Astrocyte (in vitro differentiated cells and primary cell): ENCODE data around the gene SMIM27. TPM values are rescaled to one million over a fixed set of nuclear protein-coding genes. Genes with fewer than 3 reads are reported as not detected.

Experiments used
- DNase-seq: peaks from one replicate; pipeline ENCODE4 v3.0.0-alpha.2; 2010; ENCODE audit warnings: low read depth
- FAIRE-seq: peaks from 2 replicates; lab custom pipeline; 2011; peaks lifted over from hg19 to GRCh38; lab: Jason Lieb, UNC
- H2AFZ ChIP-seq: 2 replicates; pipeline ENCODE4 v1.6.0; 2012; ENCODE audit warnings: low read depth, low read length, inconsistent platforms
- H3K27ac ChIP-seq: 2 replicates; pipeline ENCODE4 v1.5.1; 2011; ENCODE audit warnings: low read depth, low read length, inconsistent platforms
- H3K27me3 ChIP-seq: 2 replicates; pipeline ENCODE4 v1.6.0; 2011; ENCODE audit warnings: low read length, inconsistent platforms; ENCODE audit not compliant: insufficient read depth
- H3K36me3 ChIP-seq: 2 replicates; pipeline ENCODE4 v1.5.1; 2011; ENCODE audit warnings: low read length, inconsistent platforms; ENCODE audit not compliant: insufficient read depth
- H3K4me1 ChIP-seq: 2 replicates; pipeline ENCODE4 v1.5.1; 2011; ENCODE audit warnings: low read length, inconsistent platforms; ENCODE audit not compliant: insufficient read depth
- H3K4me2 ChIP-seq: 2 replicates; pipeline ENCODE4 v1.6.0; 2012; ENCODE audit warnings: low read length, inconsistent platforms
- H3K4me3 ChIP-seq: 2 replicates; pipeline ENCODE4 v1.5.1; 2011; ENCODE audit warnings: low read depth, mild to moderate bottlenecking, low read length, inconsistent platforms; ENCODE audit not compliant: insufficient read depth
- H3K79me2 ChIP-seq: 2 replicates; pipeline ENCODE4 v1.6.0; 2012; ENCODE audit warnings: mild to moderate bottlenecking, low read length, inconsistent platforms; ENCODE audit not compliant: insufficient read depth
- H3K9ac ChIP-seq: 2 replicates; pipeline ENCODE4 v1.6.0; 2012; ENCODE audit warnings: mild to moderate bottlenecking, low read length, inconsistent platforms
- H3K9me3 ChIP-seq: 2 replicates; pipeline ENCODE4 v1.5.1; 2012; ENCODE audit warnings: low read depth, mild to moderate bottlenecking, low read length, inconsistent platforms; ENCODE audit not compliant: insufficient read depth
- H4K20me1 ChIP-seq: 2 replicates; pipeline ENCODE4 v1.6.0; 2012; ENCODE audit warnings: low read length, inconsistent platforms; ENCODE audit not compliant: insufficient read depth
- H3K27ac Mint-ChIP-seq: one replicate; pipeline ENCODE4 v1.8.0; 2021; ENCODE audit warnings: mild to moderate bottlenecking, mixed read lengths; ENCODE audit not compliant: unreplicated experiment
- H3K27me3 Mint-ChIP-seq: one replicate; pipeline ENCODE4 v1.8.0; 2021; ENCODE audit warnings: low read depth, mixed read lengths; ENCODE audit not compliant: unreplicated experiment
- H3K36me3 Mint-ChIP-seq: one replicate; pipeline ENCODE4 v1.8.0; 2021; ENCODE audit warnings: low read depth, mixed read lengths; ENCODE audit not compliant: unreplicated experiment
- H3K4me1 Mint-ChIP-seq: one replicate; pipeline ENCODE4 v1.8.0; 2021; ENCODE audit warnings: low read depth, mixed read lengths; ENCODE audit not compliant: unreplicated experiment
- H3K4me3 Mint-ChIP-seq: one replicate; pipeline ENCODE4 v1.8.0; 2021; ENCODE audit warnings: mild to moderate bottlenecking, moderate library complexity, mixed read lengths; ENCODE audit not compliant: unreplicated experiment
- H3K9me3 Mint-ChIP-seq: one replicate; pipeline ENCODE4 v1.8.0; 2021; ENCODE audit warnings: mild to moderate bottlenecking, mixed read lengths; ENCODE audit not compliant: unreplicated experiment
- EZH2 ChIP-seq: IDR thresholded peaks from 2 replicates; pipeline ENCODE4 v1.6.1; 2012; ENCODE audit warnings: mild to moderate bottlenecking, low read length, inconsistent platforms; ENCODE audit not compliant: insufficient read depth
- total RNA-seq: library from RNA; stranded (reverse); gene quantifications from 2 replicates; pipeline ENCODE4 v1.2.1, GENCODE V29; 2021
- TF ChIP-seq, protein P1 (sequence below): IDR thresholded peaks from 2 replicates; pipeline ENCODE4 v1.5.1; 2011; ENCODE audit warnings: low read depth, mild to moderate bottlenecking, inconsistent platforms, low read length, moderate library complexity; ENCODE audit not compliant: insufficient read depth

The SMIM27 gene
- total RNA-seq, 1 donor from 2014 or later: 9.4 TPM

DNA sequence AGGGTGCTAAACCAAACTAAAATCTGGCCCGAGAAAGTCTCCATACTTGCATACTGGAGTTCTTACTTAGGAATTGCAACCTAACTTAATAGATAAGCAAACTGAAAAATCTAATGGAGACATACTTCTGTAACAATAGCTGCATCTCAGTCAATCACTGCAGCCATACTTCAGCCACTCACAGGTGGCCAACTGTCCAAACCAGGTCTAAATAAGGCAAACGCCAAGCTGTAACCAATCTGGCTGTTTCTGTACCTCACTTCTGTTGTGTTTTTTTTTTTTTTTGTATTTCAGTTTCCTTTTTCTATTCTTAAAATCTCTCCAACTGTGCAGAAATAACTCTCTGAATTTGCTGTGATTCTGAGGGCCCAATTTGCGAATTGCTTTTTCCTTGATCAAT, 25.2 kb downstream of the SMIM27 start:
- peaks cover 7% of the 10 kb centered on the region for H3K79me2 ChIP-seq
- H3K4me3 ChIP-seq: no peak overlapping the region
- H3K36me3 Mint-ChIP-seq: no peaks in the 10 kb centered on the region
- H3K9ac ChIP-seq: no peak overlapping the region
- H3K27ac Mint-ChIP-seq: no peak overlapping the region
- no peak overlapping the region for H3K4me2 ChIP-seq
- peaks cover 14% of the 10 kb centered on the region for H3K4me1 Mint-ChIP-seq
- no peaks in the 10 kb centered on the region for H3K9me3 Mint-ChIP-seq
- no peaks in the 10 kb centered on the region for H3K27me3 Mint-ChIP-seq
- no peaks in the 10 kb centered on the region for H4K20me1 ChIP-seq
- H3K4me3 Mint-ChIP-seq: no peak overlapping the region
- H3K27ac ChIP-seq: no peak overlapping the region
- no peaks in the 10 kb centered on the region for H3K36me3 ChIP-seq
- no peak for DNase-seq
- H3K4me1 ChIP-seq: peaks cover 6% of the 10 kb centered on the region
- peaks cover 2% of the 10 kb centered on the region for H3K27me3 ChIP-seq
- TF ChIP-seq, protein P1, sequence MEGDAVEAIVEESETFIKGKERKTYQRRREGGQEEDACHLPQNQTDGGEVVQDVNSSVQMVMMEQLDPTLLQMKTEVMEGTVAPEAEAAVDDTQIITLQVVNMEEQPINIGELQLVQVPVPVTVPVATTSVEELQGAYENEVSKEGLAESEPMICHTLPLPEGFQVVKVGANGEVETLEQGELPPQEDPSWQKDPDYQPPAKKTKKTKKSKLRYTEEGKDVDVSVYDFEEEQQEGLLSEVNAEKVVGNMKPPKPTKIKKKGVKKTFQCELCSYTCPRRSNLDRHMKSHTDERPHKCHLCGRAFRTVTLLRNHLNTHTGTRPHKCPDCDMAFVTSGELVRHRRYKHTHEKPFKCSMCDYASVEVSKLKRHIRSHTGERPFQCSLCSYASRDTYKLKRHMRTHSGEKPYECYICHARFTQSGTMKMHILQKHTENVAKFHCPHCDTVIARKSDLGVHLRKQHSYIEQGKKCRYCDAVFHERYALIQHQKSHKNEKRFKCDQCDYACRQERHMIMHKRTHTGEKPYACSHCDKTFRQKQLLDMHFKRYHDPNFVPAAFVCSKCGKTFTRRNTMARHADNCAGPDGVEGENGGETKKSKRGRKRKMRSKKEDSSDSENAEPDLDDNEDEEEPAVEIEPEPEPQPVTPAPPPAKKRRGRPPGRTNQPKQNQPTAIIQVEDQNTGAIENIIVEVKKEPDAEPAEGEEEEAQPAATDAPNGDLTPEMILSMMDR: no peak
- TF ChIP-seq EZH2: no peak
- no peak for FAIRE-seq
- H3K9me3 ChIP-seq: no peaks in the 10 kb centered on the region
- no peak overlapping the region for H2AFZ ChIP-seq

GRCh38 chr9:32578976-32579375, 26.8 kb downstream of the SMIM27 start:
- Histone ChIP-seq H3K9me3 (no peaks in the 10 kb centered on the region), H3K4me1 (peaks cover 6% of the 10 kb centered on the region), H3K27ac (no peak overlapping the region), H3K9ac (no peak overlapping the region), H3K4me2 (no peak overlapping the region), H3K79me2 (no peaks in the 10 kb centered on the region), H4K20me1 (no peaks in the 10 kb centered on the region), H2AFZ (no peak overlapping the region), H3K27me3 (peaks cover 2% of the 10 kb centered on the region), H3K4me3 (no peak overlapping the region), H3K36me3 (no peaks in the 10 kb centered on the region)
- TF ChIP-seq EZH2: no peak
- TF ChIP-seq, protein P1: no peak
- H3K4me3 Mint-ChIP-seq: no peak overlapping the region
- no peak overlapping the region for H3K27ac Mint-ChIP-seq
- FAIRE-seq: no peak
- no peaks in the 10 kb centered on the region for H3K36me3 Mint-ChIP-seq
- no peaks in the 10 kb centered on the region for H3K9me3 Mint-ChIP-seq
- H3K27me3 Mint-ChIP-seq: no peaks in the 10 kb centered on the region
- no peak for DNase-seq
- H3K4me1 Mint-ChIP-seq: peaks cover 14% of the 10 kb centered on the region

- H4K20me1 ChIP-seq: no peaks in the 10 kb centered on the region
- no peaks in the 10 kb centered on the region for H3K27me3 Mint-ChIP-seq
- H3K27ac ChIP-seq: no peak overlapping the region
- H3K9me3 ChIP-seq: no peaks in the 10 kb centered on the region
- H3K36me3 Mint-ChIP-seq: no peaks in the 10 kb centered on the region
- no peaks in the 10 kb centered on the region for H3K79me2 ChIP-seq
- H3K4me3 ChIP-seq: no peak overlapping the region
- no peak overlapping the region for H3K4me3 Mint-ChIP-seq
- no peak overlapping the region for H2AFZ ChIP-seq
- H3K4me2 ChIP-seq: no peak overlapping the region
- TF ChIP-seq, protein P1: peak; percentile 99
- TF ChIP-seq EZH2: no peak
- no peaks in the 10 kb centered on the region for H3K36me3 ChIP-seq
- peak; percentile 76 for FAIRE-seq
- no peak overlapping the region for H3K9ac ChIP-seq
- H3K9me3 Mint-ChIP-seq: no peaks in the 10 kb centered on the region
- peaks cover 2% of the 10 kb centered on the region for H3K27me3 ChIP-seq
- peaks cover 14% of the 10 kb centered on the region for H3K4me1 Mint-ChIP-seq
- no peak for DNase-seq
- H3K4me1 ChIP-seq: peaks cover 6% of the 10 kb centered on the region
- no peak overlapping the region for H3K27ac Mint-ChIP-seq
These were observed 27.7 kb downstream of the SMIM27 start for GRCh38 chr9:32579706-32580331.
